Stomach (tissue), 9 donors: ENCODE data around the gene ZXDC. TPM values are rescaled to one million over a fixed set of nuclear protein-coding genes. Genes with fewer than 3 reads are reported as not detected.

ENCODE experiments used
- DNase-seq, 2 donors: peaks; one replicate each; pipeline versions ENCODE4 v3.0.0 to v3.0.0-alpha.2; 2013 to 2019
- H3K27ac ChIP-seq, 5 donors: fragments of 200-600 bp in 4 of 5; sonication (generic) in 4 of 5; one replicate each; pipeline ENCODE4 v1.5.1; 2013 to 2019; ENCODE audit warnings: mild to moderate bottlenecking in 1 of 5, moderate library complexity in 1 of 5
- H3K27me3 ChIP-seq, 3 donors: fragments of 200-600 bp; sonication (generic); one replicate each; pipeline ENCODE4 v1.5.1; 2017 to 2019; ENCODE audit warnings: mixed run types in 1 of 3
- H3K36me3 ChIP-seq, 4 donors: fragments of 200-600 bp; sonication (generic); 1 replicate in 3 of 4; 2 replicates in 1 of 4; pipeline ENCODE4 v1.5.1; 2016 to 2019
- H3K4me1 ChIP-seq, 4 donors: fragments of 200-600 bp; sonication (generic); one replicate each; pipeline ENCODE4 v1.5.1; 2016 to 2019
- H3K4me3 ChIP-seq, 4 donors: fragments of 200-600 bp; sonication (generic) in 3 of 4; one replicate each; pipeline ENCODE4 v1.5.1; 2016 to 2019; ENCODE audit warnings: mild to moderate bottlenecking in 1 of 4
- H3K9me3 ChIP-seq, 4 donors: fragments of 200-600 bp; sonication (generic); one replicate each; pipeline ENCODE4 v1.5.1; 2016 to 2019
- CTCF ChIP-seq, 7 experiments: fragments of 450-650 bp in 4 of 7; fragments of 200-600 bp in 3 of 7; sonication (generic) in 3 of 7; IDR thresholded peaks; one replicate each; pipeline ENCODE4 v1.5.1; 2016 to 2019; ENCODE audit warnings: antibody characterized with exemption in 7 of 7, control low read depth in 2 of 7, mild to moderate bottlenecking in 1 of 7
- EP300 ChIP-seq: sonication (generic); formaldehyde crosslinking; IDR thresholded peaks from one replicate; pipeline ENCODE4 v1.6.1; 2017; ENCODE audit warnings: antibody characterized with exemption
- POLR2A ChIP-seq, 4 donors: fragments of 450-650 bp; IDR thresholded peaks; one replicate each; pipeline ENCODE4 v1.6.1; 2016; ENCODE audit warnings: antibody characterized with exemption in 4 of 4, control low read depth in 2 of 4, mild to moderate bottlenecking in 1 of 4, moderate library complexity in 1 of 4
- POLR2AphosphoS5 ChIP-seq, 3 donors: sonication (generic); formaldehyde crosslinking; IDR thresholded peaks; one replicate each; pipeline ENCODE4 v1.6.1; 2016; ENCODE audit warnings: antibody characterized with exemption in 3 of 3
- WGBS, 5 donors: extraction: QIAGEN DNeasy Blood & Tissue Kit in 3 of 5; methylation state at CpG; one replicate each; pipeline versions ENCODE4 v1.1.5 to v1.1.7; 2013 to 2018; 5-methylcytosine and 5-hydroxymethylcytosine counted together
- intact Hi-C: fragments of 100-400 bp; cut with DNase I; formaldehyde crosslinking; loops from one replicate; pipeline ENCODE4 v1.15.1; 2023; ENCODE audit warnings: low total_unique reads
- polyA plus RNA-seq, 3 donors: library from polyadenylated mRNA; stranded (reverse); fragments of 200-250 nt; gene quantifications; one replicate each; pipeline ENCODE4 v1.2.3, GENCODE V29; 2013
- total RNA-seq, 5 donors: library from RNA; depleted of rRNA; stranded (reverse); fragments of >200 nt; gene quantifications; one replicate each; pipeline versions ENCODE4 v1.1.0 to v1.2.3, GENCODE V29; 2014 to 2016
- donor health status: healthy with polysubstance abuse.
- donor health status: Bipolar disorder and iron deficiency.
- donor health status: healthy.

The ZXDC gene
- total and polyA plus RNA-seq, 8 donors: 6.1 to 73.2 (median 22.4) TPM

GRCh38 chr3:126389794-126390146 lies 85.9 kb downstream of the ZXDC start:
- Histone ChIP-seq H3K9me3 (no peaks in the 10 kb centered on the region), H3K27me3 (peaks cover 0 to 34% (median 10%) of the 10 kb centered on the region in 3 donors), H3K36me3 (no peaks in the 10 kb centered on the region), H3K27ac (peak overlapping the region in 1 of 5 donors; percentile 90), H3K4me1 (peaks cover 14 to 22% (median 19%) of the 10 kb centered on the region in 4 donors), H3K4me3 (peak overlapping the region in 1 of 4 donors; percentile 37)
- intact Hi-C loops: loop anchor here (5.0 to 10.0 kb wide), 2 partner anchors 132 to 265 kb away; no protein-coding TSS in a partner anchor
- peak in 1 of 2 donors; percentile 24 for DNase-seq
- TF ChIP-seq CTCF (IDR thresholded peaks at IDR 0.05) (no peak), EP300 (no peak), POLR2AphosphoS5 (IDR thresholded peaks at IDR 0.05) (no peak), POLR2A (IDR thresholded peaks at IDR 0.05) (no peak)
- WGBS, 5 donors: 57 to 68% (median 61%) methylated on average over 17 of the region's 17 CpGs

- intact Hi-C loops: no loop called here
- peak overlapping the region; percentile 34 to 90 (median 84) for H3K27ac ChIP-seq
- WGBS, 5 donors: 2 to 4% (median 2%) methylated on average over 25 to 58 of the region's 58 CpGs
- H3K4me1 ChIP-seq: peaks cover 10 to 17% (median 15%) of the 10 kb centered on the region in 4 donors
- peak overlapping the region; percentile 27 to 42 (median 36) for H3K4me3 ChIP-seq
- TF ChIP-seq POLR2AphosphoS5 (IDR thresholded peaks at IDR 0.05): peak; percentile 81 to 92 (median 91)
- peak in 6 of 7 experiments; percentile 72 to 98 (median 93) for TF ChIP-seq CTCF (IDR thresholded peaks at IDR 0.05)
- TF ChIP-seq POLR2A (IDR thresholded peaks at IDR 0.05): no peak
- peak; percentile 98 for TF ChIP-seq EP300
- DNase-seq: peak; percentile 95
- H3K36me3 ChIP-seq: no peaks in the 10 kb centered on the region
- H3K27me3 ChIP-seq: peaks cover 0 to 28% (median 5%) of the 10 kb centered on the region in 3 donors
- H3K9me3 ChIP-seq: no peaks in the 10 kb centered on the region
These were observed 86.4 kb downstream of the ZXDC start for GRCh38 chr3:126389112-126389793.

Other genes with a start within 250 kb of the ZXDC start
- 10 to 100 TPM in 4 of 5 donors, 1 to 10 TPM in 1; 4.6 to 82.9 (median 21.6) TPM for gene KLF15, start 118.5 kb downstream of the ZXDC start, total RNA-seq
- 10 to 100 TPM; 13.6 to 16.7 (median 16.6) TPM for gene KLF15, start 118.5 kb downstream of the ZXDC start, polyA plus RNA-seq
- not detected for gene CFAP100, start 81.0 kb downstream of the ZXDC start, total RNA-seq
- not detected for gene CFAP100, start 81.0 kb downstream of the ZXDC start, polyA plus RNA-seq
- gene UROC1, start 41.9 kb upstream of the ZXDC start, total RNA-seq: not detected
- not detected for gene UROC1, start 41.9 kb upstream of the ZXDC start, polyA plus RNA-seq
- 10 to 100 TPM in 1 of 5 donors, 1 to 10 TPM in 2, not detected in 2; 1.4 to 12.5 (median 5.7) TPM for gene CHST13, start 48.3 kb upstream of the ZXDC start, total RNA-seq
- gene CHST13, start 48.3 kb upstream of the ZXDC start, polyA plus RNA-seq: under 1 TPM; 0.08 to 0.61 (median 0.19) TPM
- not detected for gene C3orf22, start 83.0 kb upstream of the ZXDC start, total RNA-seq
- gene C3orf22, start 83.0 kb upstream of the ZXDC start, polyA plus RNA-seq: not detected
- gene TXNRD3, start 179.2 kb upstream of the ZXDC start, total RNA-seq: 10 to 100 TPM in 4 of 5 donors, under 1 TPM in 1; 0.58 to 62.3 (median 19.1) TPM
- 1 to 10 TPM; 3.8 to 6.6 (median 5.2) TPM for gene TXNRD3, start 179.2 kb upstream of the ZXDC start, polyA plus RNA-seq
- gene CHCHD6, start 228.3 kb upstream of the ZXDC start, total RNA-seq: 10 to 100 TPM in 1 of 5 donors, 1 to 10 TPM in 3, not detected in 1; 4.0 to 40.8 (median 7.6) TPM
- 10 to 100 TPM; 11.9 to 18.2 (median 16.1) TPM for gene CHCHD6, start 228.3 kb upstream of the ZXDC start, polyA plus RNA-seq